ENCODE measurements around the gene ATP6V1B1.

DNA sequence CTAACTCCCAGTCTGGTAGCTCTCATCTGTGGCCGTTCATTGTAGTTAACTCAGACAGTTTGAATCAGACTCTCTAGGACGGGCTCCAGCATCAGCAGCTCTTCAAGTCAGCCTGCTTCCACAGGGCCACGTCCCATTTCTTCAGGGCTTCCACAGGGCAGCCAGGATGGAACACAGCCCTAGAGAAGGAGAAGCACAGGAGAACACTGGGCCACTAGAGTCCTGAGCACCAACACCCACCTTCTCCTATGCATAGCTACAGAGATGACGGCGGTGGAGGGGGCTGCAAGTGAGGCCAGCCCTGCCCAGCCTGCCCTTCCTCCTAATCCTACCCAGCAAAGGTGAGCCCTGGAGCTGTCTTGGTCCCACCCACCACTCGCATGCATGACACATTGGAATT lies 69.2 kb downstream of the ATP6V1B1 start:
- TF ChIP-seq, protein P1, sequence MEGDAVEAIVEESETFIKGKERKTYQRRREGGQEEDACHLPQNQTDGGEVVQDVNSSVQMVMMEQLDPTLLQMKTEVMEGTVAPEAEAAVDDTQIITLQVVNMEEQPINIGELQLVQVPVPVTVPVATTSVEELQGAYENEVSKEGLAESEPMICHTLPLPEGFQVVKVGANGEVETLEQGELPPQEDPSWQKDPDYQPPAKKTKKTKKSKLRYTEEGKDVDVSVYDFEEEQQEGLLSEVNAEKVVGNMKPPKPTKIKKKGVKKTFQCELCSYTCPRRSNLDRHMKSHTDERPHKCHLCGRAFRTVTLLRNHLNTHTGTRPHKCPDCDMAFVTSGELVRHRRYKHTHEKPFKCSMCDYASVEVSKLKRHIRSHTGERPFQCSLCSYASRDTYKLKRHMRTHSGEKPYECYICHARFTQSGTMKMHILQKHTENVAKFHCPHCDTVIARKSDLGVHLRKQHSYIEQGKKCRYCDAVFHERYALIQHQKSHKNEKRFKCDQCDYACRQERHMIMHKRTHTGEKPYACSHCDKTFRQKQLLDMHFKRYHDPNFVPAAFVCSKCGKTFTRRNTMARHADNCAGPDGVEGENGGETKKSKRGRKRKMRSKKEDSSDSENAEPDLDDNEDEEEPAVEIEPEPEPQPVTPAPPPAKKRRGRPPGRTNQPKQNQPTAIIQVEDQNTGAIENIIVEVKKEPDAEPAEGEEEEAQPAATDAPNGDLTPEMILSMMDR (IDR thresholded peaks at IDR 0.05), result no peak
- TF ChIP-seq POLR2A (IDR thresholded peaks at IDR 0.05), result no peak
